Loucy (cell line): ENCODE results near the gene NDC1.

Experiments used
- CTCF ChIP-seq: fragments of 200-600 bp; sonication (generic); conservative IDR thresholded peaks from 2 replicates; pipeline ENCODE4 v1.5.1; 2014; ENCODE audit warnings: mild to moderate bottlenecking, antibody characterized with exemption, low read length
- EZH2phosphoT487 ChIP-seq: fragments of 200-600 bp; IDR thresholded peaks from 2 replicates; pipeline ENCODE4 v1.6.1; 2018; ENCODE audit warnings: antibody characterized with exemption, mild to moderate bottlenecking, moderate library complexity, borderline replicate concordance

- TF ChIP-seq CTCF (no peak), EZH2phosphoT487 (no peak)
Observed at GRCh38 chr1:53739109-53739681, 98.9 kb downstream of the NDC1 start, which contains the start of gene GLIS1.
